Muscle of leg (tissue), 11 donors: ENCODE measurements around the gene GNS. TPM values are rescaled to one million over a fixed set of nuclear protein-coding genes. Genes with fewer than 3 reads are reported as not detected.
"Not testable (repeated sequence)": the region's sequence is repeated elsewhere in the genome, so short reads cannot be mapped to it uniquely, and the experiment has no call there.

ENCODE experiments used
- DNase-seq: peaks from one replicate; pipeline ENCODE4 v3.0.0; 2013
- H3K27ac ChIP-seq: one replicate; pipeline ENCODE4 v1.5.1; 2013; ENCODE audit warnings: mild to moderate bottlenecking, low read length, control low read depth
- H3K27me3 ChIP-seq: one replicate; pipeline ENCODE4 v1.6.1; 2013; ENCODE audit warnings: low read length; ENCODE audit not compliant: control insufficient read depth, insufficient read depth
- H3K36me3 ChIP-seq: one replicate; pipeline ENCODE4 v1.6.1; 2013; ENCODE audit warnings: low read length; ENCODE audit not compliant: control insufficient read depth, insufficient read depth
- H3K4me1 ChIP-seq: one replicate; pipeline ENCODE4 v1.6.1; 2013; ENCODE audit warnings: low read length; ENCODE audit not compliant: control insufficient read depth, insufficient read depth
- H3K4me3 ChIP-seq: one replicate; pipeline ENCODE4 v1.5.1; 2013; ENCODE audit warnings: low read length, control low read depth
- H3K9me3 ChIP-seq: replicated peaks from 2 replicates; pipeline ENCODE4 v1.6.1; 2013; ENCODE audit warnings: low read depth, low read length; ENCODE audit not compliant: control insufficient read depth
- WGBS: methylation state at CpG from one replicate; pipeline ENCODE4 v1.1.5; 2013; ENCODE audit warnings: missing lambda C conversion rate; ENCODE audit not compliant: insufficient coverage; 5-methylcytosine and 5-hydroxymethylcytosine counted together
- polyA plus RNA-seq, 8 donors: library from polyadenylated mRNA; unstranded; fragments of 120-200 nt; gene quantifications; one replicate each; pipeline versions ENCODE4 v1.2.1 to v1.2.3, GENCODE V29; 2013; ENCODE audit warnings: inconsistent platforms in 1 of 8, low replicate concordance in 1 of 8; ENCODE audit not compliant: insufficient read length in 8 of 8, insufficient read depth in 1 of 8
- total RNA-seq: library from RNA; stranded (reverse); fragments of 120-200 nt; gene quantifications from one replicate; pipeline ENCODE4 v1.2.4, GENCODE V29; 2013

Gene GNS
- total and polyA plus RNA-seq, 9 donors, result 52.3 to 85.0 (median 68.5) TPM

- peaks cover 26% of the 10 kb centered on the region for H3K27me3 ChIP-seq
- WGBS, result under 1% methylated on average over 102 of the region's 103 CpGs
- no peak overlapping the region for H3K27ac ChIP-seq
- peak overlapping the region; percentile 37 for H3K4me3 ChIP-seq
- peak; percentile 31 for DNase-seq
- H3K4me1 ChIP-seq, result peaks cover 12% of the 10 kb centered on the region
- no peaks in the 10 kb centered on the region for H3K36me3 ChIP-seq
- peaks cover 3% of the 10 kb centered on the region for H3K9me3 ChIP-seq
These were observed 21.5 kb upstream of the GNS start for GRCh38 chr12:64780531-64781279.

GRCh38 chr12:64780132-64780530 lies 20.9 kb upstream of the GNS start:
- Histone ChIP-seq H3K27me3 (peaks cover 26% of the 10 kb centered on the region), H3K27ac (no peak overlapping the region), H3K36me3 (no peaks in the 10 kb centered on the region), H3K4me3 (peak overlapping the region; percentile 28), H3K4me1 (peaks cover 12% of the 10 kb centered on the region), H3K9me3 (peaks cover 3% of the 10 kb centered on the region)
- no peak for DNase-seq
- WGBS, result 7% methylated on average over 14 of the region's 15 CpGs

GRCh38 chr12:64779354-64779974 lies 20.3 kb upstream of the GNS start:
- Histone ChIP-seq H3K27ac (no peak overlapping the region), H3K4me1 (peaks cover 12% of the 10 kb centered on the region), H3K27me3 (peaks cover 26% of the 10 kb centered on the region), H3K9me3 (peaks cover 3% of the 10 kb centered on the region), H3K4me3 (no peak overlapping the region), H3K36me3 (no peaks in the 10 kb centered on the region)
- WGBS, result no CpG with 5 or more reads among the region's 10 CpGs
- DNase-seq, result no peak

- not testable (repeated sequence) for H3K4me3 ChIP-seq, H3K27ac ChIP-seq, H3K27me3 ChIP-seq, DNase-seq, H3K4me1 ChIP-seq, H3K36me3 ChIP-seq
- H3K9me3 ChIP-seq, result peaks cover 16% of the 10 kb centered on the region
These were observed 16.0 kb upstream of the GNS start for GRCh38 chr12:64775147-64775736.

GRCh38 chr12:64773386-64773785 lies 14.2 kb upstream of the GNS start:
- no peak overlapping the region for H3K27ac ChIP-seq
- no peaks in the 10 kb centered on the region for H3K36me3 ChIP-seq
- DNase-seq, result no peak
- peaks cover 16% of the 10 kb centered on the region for H3K9me3 ChIP-seq
- H3K4me3 ChIP-seq, result no peak overlapping the region
- H3K4me1 ChIP-seq, result no peaks in the 10 kb centered on the region
- peaks cover 4% of the 10 kb centered on the region for H3K27me3 ChIP-seq

- H3K9me3 ChIP-seq, result no peaks in the 10 kb centered on the region
- no peaks in the 10 kb centered on the region for H3K4me1 ChIP-seq
- H3K27me3 ChIP-seq, result no peaks in the 10 kb centered on the region
- no peak for DNase-seq
- WGBS, result no CpG with 5 or more reads among the region's 3 CpGs
- H3K36me3 ChIP-seq, result no peaks in the 10 kb centered on the region
- H3K4me3 ChIP-seq, result no peak overlapping the region
- no peak overlapping the region for H3K27ac ChIP-seq
These were observed 8.3 kb upstream of the GNS start for GRCh38 chr12:64767495-64767894.

GRCh38 chr12:64760808-64761573 lies 1.8 kb upstream of the GNS start:
- Histone ChIP-seq H3K27ac (no peak overlapping the region), H3K27me3 (no peaks in the 10 kb centered on the region), H3K9me3 (no peaks in the 10 kb centered on the region), H3K4me1 (peaks cover 7% of the 10 kb centered on the region), H3K36me3 (no peaks in the 10 kb centered on the region), H3K4me3 (no peak overlapping the region)
- DNase-seq, result peak; percentile 17
- 100% methylated on average over 1 of the region's 6 CpGs for WGBS

GRCh38 chr12:64757771-64758170 lies 1.4 kb downstream of the GNS start:
- DNase-seq, result no peak
- peak overlapping the region; percentile 20 for H3K27ac ChIP-seq
- peaks cover 7% of the 10 kb centered on the region for H3K4me1 ChIP-seq
- WGBS, result 80% methylated on average over 2 of the region's 3 CpGs
- H3K27me3 ChIP-seq, result no peaks in the 10 kb centered on the region
- no peaks in the 10 kb centered on the region for H3K9me3 ChIP-seq
- no peak overlapping the region for H3K4me3 ChIP-seq
- peaks cover 9% of the 10 kb centered on the region for H3K36me3 ChIP-seq

- Histone ChIP-seq H3K9me3 (no peaks in the 10 kb centered on the region), H3K4me1 (peaks cover 7% of the 10 kb centered on the region), H3K4me3 (no peak overlapping the region), H3K27me3 (no peaks in the 10 kb centered on the region), H3K36me3 (peaks cover 10% of the 10 kb centered on the region), H3K27ac (no peak overlapping the region)
- DNase-seq, result no peak
- WGBS, result no CpG with 5 or more reads among the region's 2 CpGs
These were observed 2.8 kb downstream of the GNS start for GRCh38 chr12:64756376-64756775.

GRCh38 chr12:64753427-64753826 lies 5.8 kb downstream of the GNS start:
- Histone ChIP-seq H3K36me3 (peaks cover 21% of the 10 kb centered on the region), H3K27ac (no peak overlapping the region), H3K4me3 (no peak overlapping the region), H3K9me3 (no peaks in the 10 kb centered on the region), H3K27me3 (no peaks in the 10 kb centered on the region), H3K4me1 (peaks cover 4% of the 10 kb centered on the region)
- WGBS, result no CpG with 5 or more reads among the region's 3 CpGs
- DNase-seq, result no peak
